Esophagus muscularis mucosa (tissue), 4 donors: ENCODE data around the gene ADGRA1. TPM values are rescaled to one million over a fixed set of nuclear protein-coding genes. Genes with fewer than 3 reads are reported as not detected.

Source experiments
- DNase-seq: peaks from one replicate; pipeline ENCODE4 v3.0.0-alpha.2; 2017; ENCODE audit errors: extremely low spot score
- H3K27ac ChIP-seq, 4 donors: fragments of 200-600 bp; sonication (generic); replicated peaks in 1 of 4; 1 replicate in 3 of 4; 2 replicates in 1 of 4; pipeline ENCODE4 v1.5.1; 2016 to 2019; ENCODE audit warnings: mild to moderate bottlenecking in 1 of 4
- H3K27me3 ChIP-seq, 4 donors: fragments of 200-600 bp; sonication (generic); one replicate each; pipeline versions ENCODE4 v1.5.1 to v1.6.0; 2016 to 2019
- H3K36me3 ChIP-seq, 4 donors: fragments of 200-600 bp; sonication (generic); one replicate each; pipeline ENCODE4 v1.5.1; 2016 to 2019
- H3K4me1 ChIP-seq, 4 donors: fragments of 200-600 bp; sonication (generic); one replicate each; pipeline ENCODE4 v1.5.1; 2016 to 2019
- H3K4me3 ChIP-seq, 4 donors: fragments of 200-600 bp; sonication (generic); 1 replicate in 2 of 4; 2 replicates in 2 of 4; pipeline ENCODE4 v1.5.1; 2016 to 2019; ENCODE audit warnings: mild to moderate bottlenecking in 4 of 4, moderate library complexity in 1 of 4
- H3K9me3 ChIP-seq, 4 donors: fragments of 200-600 bp; sonication (generic); 1 replicate in 3 of 4; 2 replicates in 1 of 4; pipeline ENCODE4 v1.5.1; 2016 to 2019
- EP300 ChIP-seq: sonication (generic); formaldehyde crosslinking; IDR thresholded peaks from one replicate; pipeline ENCODE4 v1.6.1; 2017; ENCODE audit warnings: antibody characterized with exemption
- POLR2A ChIP-seq: fragments of 450-650 bp; IDR thresholded peaks from one replicate; pipeline ENCODE4 v1.6.1; 2017; ENCODE audit warnings: antibody characterized with exemption, moderate library complexity, mild to moderate bottlenecking, low read depth
- POLR2AphosphoS5 ChIP-seq, 2 donors: sonication (generic); formaldehyde crosslinking; IDR thresholded peaks; one replicate each; pipeline ENCODE4 v1.6.1; 2017; ENCODE audit warnings: antibody characterized with exemption in 2 of 2
- WGBS: methylation state at CpG from one replicate; pipeline ENCODE4 v1.1.5; 2018; 5-methylcytosine and 5-hydroxymethylcytosine counted together
- intact Hi-C: fragments of 100-400 bp; cut with DNase I; formaldehyde crosslinking; loops from one replicate; pipeline ENCODE4 v1.15.1; 2023
- total RNA-seq, 4 donors: library from RNA; depleted of rRNA; stranded (reverse); fragments of >200 nt; gene quantifications; one replicate each; pipeline versions ENCODE4 v1.1.0 to v1.2.1, GENCODE V29; 2016
- TF ChIP-seq, protein P1 (sequence below), 3 experiments: fragments of 200-600 bp in 2 of 3; fragments of 450-650 bp in 1 of 3; sonication (generic) in 2 of 3; IDR thresholded peaks; one replicate each; pipeline ENCODE4 v1.5.1; 2017 to 2019; ENCODE audit warnings: antibody characterized with exemption in 3 of 3, mild to moderate bottlenecking in 2 of 3, moderate library complexity in 1 of 3

ADGRA1 gene
- total RNA-seq, 4 donors from 2014 or later, result under 0.01 to 0.06 TPM; not detected in 2

DNA sequence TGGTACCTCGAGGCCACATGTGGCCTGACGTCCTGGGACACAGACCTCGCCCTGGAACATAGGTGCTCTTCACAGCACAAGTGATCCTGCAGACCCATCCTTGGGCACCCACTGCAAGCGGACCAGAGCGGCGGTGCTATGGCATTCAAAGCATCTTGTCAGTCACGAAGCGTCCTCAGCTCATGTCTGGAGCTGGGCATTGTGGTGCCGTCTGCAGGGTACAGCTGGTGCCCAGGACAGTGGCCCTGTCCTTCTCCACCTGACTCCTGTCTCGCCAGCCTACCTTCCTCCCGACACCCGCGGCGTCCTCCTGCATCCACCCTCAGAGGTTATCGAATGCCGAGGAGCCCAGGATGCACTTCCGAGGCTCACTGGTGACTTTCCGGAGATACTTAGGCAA lies 26.5 kb downstream of the ADGRA1 start:
- no peak for DNase-seq
- no peak overlapping the region for H3K4me3 ChIP-seq
- WGBS, result 87% methylated on average over 10 of the region's 18 CpGs
- no peak overlapping the region for H3K27ac ChIP-seq
- H3K36me3 ChIP-seq, result no peaks in the 10 kb centered on the region
- peaks cover 0 to 34% (median 0%) of the 10 kb centered on the region in 4 donors for H3K27me3 ChIP-seq
- intact Hi-C loops, result no loop called here
- H3K9me3 ChIP-seq, result peaks cover 0 to 9% (median 3%) of the 10 kb centered on the region in 4 donors
- no peak for TF ChIP-seq EP300
- no peak for TF ChIP-seq POLR2A
- H3K4me1 ChIP-seq, result no peaks in the 10 kb centered on the region

DNA sequence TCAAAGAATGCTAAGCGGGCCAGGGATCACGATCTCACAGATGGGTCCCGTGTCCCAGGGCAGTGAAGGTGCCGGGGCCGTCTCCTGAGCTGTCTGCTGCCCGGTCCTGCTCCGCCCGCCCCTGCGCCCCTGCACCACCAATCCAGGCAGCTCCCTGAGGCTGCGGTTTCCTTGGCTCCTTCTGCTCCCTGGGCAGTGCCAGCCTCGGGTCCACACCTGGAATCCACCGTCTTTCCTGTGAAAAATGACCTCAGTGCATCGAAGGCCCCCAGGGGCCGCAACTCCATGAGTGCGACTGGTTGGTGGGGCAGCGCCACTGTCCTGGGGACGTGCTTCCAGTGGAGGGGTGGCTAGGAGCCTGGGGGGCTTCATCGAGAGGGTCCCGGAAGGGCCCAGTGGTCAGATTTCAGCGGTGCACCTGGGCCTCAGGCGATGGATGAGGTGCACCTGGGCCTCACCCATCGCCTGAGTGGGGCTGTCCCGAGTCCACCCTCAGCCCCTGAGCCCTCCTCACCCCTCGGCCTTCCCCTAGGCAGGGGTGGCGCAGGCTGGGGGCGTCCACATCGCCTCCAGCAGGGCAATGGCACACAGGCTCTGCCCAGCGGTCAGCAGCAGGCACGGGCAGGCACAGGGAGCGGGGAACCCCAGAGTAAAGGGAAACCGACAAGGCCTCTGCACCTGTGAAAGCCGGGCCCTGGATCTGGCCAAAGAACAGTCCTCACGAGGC lies 27.2 kb downstream of the ADGRA1 start:
- intact Hi-C loops, result no loop called here
- no peak overlapping the region for H3K4me3 ChIP-seq
- peaks cover 0 to 11% (median 5%) of the 10 kb centered on the region in 4 donors for H3K9me3 ChIP-seq
- no peak for TF ChIP-seq POLR2A
- WGBS, result 87% methylated on average over 18 of the region's 33 CpGs
- H3K36me3 ChIP-seq, result no peaks in the 10 kb centered on the region
- H3K4me1 ChIP-seq, result no peaks in the 10 kb centered on the region
- no peak overlapping the region for H3K27ac ChIP-seq
- no peak for DNase-seq
- H3K27me3 ChIP-seq, result peaks cover 0 to 34% (median 0%) of the 10 kb centered on the region in 4 donors

DNA sequence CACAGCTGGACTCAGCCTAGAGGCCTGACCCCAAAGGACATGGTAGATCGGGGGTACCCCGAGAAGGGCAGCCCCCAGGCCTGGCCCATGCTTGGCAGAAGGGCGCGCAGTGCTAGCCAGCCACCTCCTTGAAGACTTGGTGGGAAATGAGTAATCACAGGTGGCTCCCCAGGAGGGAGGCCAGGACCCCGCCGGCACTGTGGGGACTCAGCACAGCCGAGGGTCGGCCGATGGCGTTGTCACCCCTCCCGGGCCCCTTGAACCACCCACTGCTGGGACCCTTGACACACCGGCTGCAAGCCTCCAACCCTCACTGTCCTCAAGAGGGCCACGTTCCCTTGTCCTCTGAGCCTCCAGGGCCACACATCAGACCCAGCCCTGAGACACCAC lies 27.7 kb downstream of the ADGRA1 start:
- H3K4me3 ChIP-seq, result no peak overlapping the region
- no peak for TF ChIP-seq POLR2AphosphoS5 (IDR thresholded peaks at IDR 0.05)
- TF ChIP-seq, protein P1, sequence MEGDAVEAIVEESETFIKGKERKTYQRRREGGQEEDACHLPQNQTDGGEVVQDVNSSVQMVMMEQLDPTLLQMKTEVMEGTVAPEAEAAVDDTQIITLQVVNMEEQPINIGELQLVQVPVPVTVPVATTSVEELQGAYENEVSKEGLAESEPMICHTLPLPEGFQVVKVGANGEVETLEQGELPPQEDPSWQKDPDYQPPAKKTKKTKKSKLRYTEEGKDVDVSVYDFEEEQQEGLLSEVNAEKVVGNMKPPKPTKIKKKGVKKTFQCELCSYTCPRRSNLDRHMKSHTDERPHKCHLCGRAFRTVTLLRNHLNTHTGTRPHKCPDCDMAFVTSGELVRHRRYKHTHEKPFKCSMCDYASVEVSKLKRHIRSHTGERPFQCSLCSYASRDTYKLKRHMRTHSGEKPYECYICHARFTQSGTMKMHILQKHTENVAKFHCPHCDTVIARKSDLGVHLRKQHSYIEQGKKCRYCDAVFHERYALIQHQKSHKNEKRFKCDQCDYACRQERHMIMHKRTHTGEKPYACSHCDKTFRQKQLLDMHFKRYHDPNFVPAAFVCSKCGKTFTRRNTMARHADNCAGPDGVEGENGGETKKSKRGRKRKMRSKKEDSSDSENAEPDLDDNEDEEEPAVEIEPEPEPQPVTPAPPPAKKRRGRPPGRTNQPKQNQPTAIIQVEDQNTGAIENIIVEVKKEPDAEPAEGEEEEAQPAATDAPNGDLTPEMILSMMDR (IDR thresholded peaks at IDR 0.05), result no peak
- DNase-seq, result no peak
- no peak overlapping the region for H3K27ac ChIP-seq
- WGBS, result 77% methylated on average over 4 of the region's 13 CpGs
- peaks cover 0 to 30% (median 0%) of the 10 kb centered on the region in 4 donors for H3K27me3 ChIP-seq
- no peaks in the 10 kb centered on the region for H3K36me3 ChIP-seq
- H3K4me1 ChIP-seq, result no peaks in the 10 kb centered on the region
- intact Hi-C loops, result no loop called here
- H3K9me3 ChIP-seq, result peaks cover 0 to 14% (median 6%) of the 10 kb centered on the region in 4 donors

DNA sequence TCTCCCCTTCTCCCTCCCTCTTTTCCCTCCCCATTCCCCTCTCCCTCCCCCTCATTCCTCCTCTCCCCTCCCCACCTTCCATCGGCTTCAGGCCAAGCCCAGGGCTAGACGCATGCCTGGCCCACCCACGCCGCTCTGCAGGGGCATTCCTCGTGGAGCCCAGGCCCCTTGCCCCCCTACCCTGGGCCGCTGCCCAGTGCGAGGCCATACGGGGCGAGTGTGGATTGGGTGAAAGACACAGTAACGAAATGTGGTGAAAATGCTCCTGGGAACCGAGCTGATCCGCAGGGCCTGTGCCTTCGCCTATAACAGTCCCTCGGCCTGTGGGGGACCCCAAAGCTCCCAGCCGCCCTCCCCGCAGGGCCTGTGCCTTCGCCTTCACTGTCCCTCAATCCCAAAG lies 28.3 kb downstream of the ADGRA1 start:
- TF ChIP-seq POLR2A (no peak), EP300 (no peak), POLR2AphosphoS5 (IDR thresholded peaks at IDR 0.05) (no peak)
- TF ChIP-seq, protein P1 (IDR thresholded peaks at IDR 0.05), result no peak
- intact Hi-C loops, result no loop called here
- no peak for DNase-seq
- Histone ChIP-seq H3K4me3 (no peak overlapping the region), H3K4me1 (no peaks in the 10 kb centered on the region), H3K27me3 (peaks cover 0 to 30% (median 0%) of the 10 kb centered on the region in 4 donors), H3K36me3 (no peaks in the 10 kb centered on the region), H3K9me3 (peaks cover 0 to 14% (median 6%) of the 10 kb centered on the region in 4 donors), H3K27ac (no peak overlapping the region)
- WGBS, result 49% methylated on average over 17 of the region's 17 CpGs

DNA sequence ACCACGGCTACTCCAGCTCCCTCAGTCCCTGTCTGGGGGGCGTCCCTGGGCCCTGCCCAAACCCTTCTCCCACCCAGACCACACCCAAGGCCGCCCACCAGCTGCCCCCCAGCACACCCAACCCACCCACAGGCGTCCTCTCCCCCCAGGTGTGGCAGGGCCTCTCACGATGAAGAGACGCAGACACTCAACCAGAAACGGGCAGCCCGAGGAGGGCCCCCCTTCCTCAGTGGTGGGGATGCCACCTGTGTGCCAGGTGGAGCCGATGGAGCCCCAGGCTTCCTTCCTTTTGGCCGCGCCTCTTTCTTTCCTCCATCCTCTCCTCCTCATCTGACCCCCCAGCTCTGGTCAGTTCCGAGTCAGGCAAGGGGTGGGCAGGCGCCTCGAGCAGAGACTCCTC lies 28.7 kb downstream of the ADGRA1 start:
- Histone ChIP-seq H3K27ac (no peak overlapping the region), H3K27me3 (peaks cover 0 to 30% (median 0%) of the 10 kb centered on the region in 4 donors), H3K36me3 (no peaks in the 10 kb centered on the region), H3K4me1 (no peaks in the 10 kb centered on the region), H3K4me3 (no peak overlapping the region), H3K9me3 (peaks cover 0 to 14% (median 6%) of the 10 kb centered on the region in 4 donors)
- TF ChIP-seq POLR2A (no peak), EP300 (no peak), POLR2AphosphoS5 (IDR thresholded peaks at IDR 0.05) (no peak)
- TF ChIP-seq, protein P1 (IDR thresholded peaks at IDR 0.05), result no peak
- intact Hi-C loops, result no loop called here
- no peak for DNase-seq
- 79% methylated on average over 14 of the region's 14 CpGs for WGBS
